Loucy (cell line): Measurements from ENCODE around the gene FGF3.

ENCODE experiments used
- H2AFZ ChIP-seq: fragments of 200-600 bp; sonication (generic); 2 replicates; pipeline ENCODE4 v1.6.0; 2016; ENCODE audit warnings: antibody characterized with exemption, mild to moderate bottlenecking, low read length, moderate library complexity
- H3F3A ChIP-seq: fragments of 200-600 bp; 2 replicates; pipeline ENCODE4 v1.6.0; 2016; ENCODE audit warnings: antibody characterized with exemption, low read depth, mild to moderate bottlenecking
- H3K27me3 ChIP-seq: fragments of 200-600 bp; sonication (generic); 2 replicates; pipeline ENCODE4 v1.6.1; 2014; ENCODE audit warnings: low read length, mild to moderate bottlenecking; ENCODE audit not compliant: insufficient read depth, poor library complexity, severe bottlenecking
- H3K36me3 ChIP-seq: fragments of 200-600 bp; sonication (generic); 2 replicates; pipeline ENCODE4 v1.6.1; 2016; ENCODE audit warnings: low read length; ENCODE audit not compliant: insufficient read depth
- H3K4me1 ChIP-seq: fragments of 200-600 bp; sonication (generic); 2 replicates; pipeline ENCODE4 v1.5.1; 2014; ENCODE audit warnings: low read length, mild to moderate bottlenecking; ENCODE audit not compliant: insufficient read depth, poor library complexity, severe bottlenecking
- H3K4me2 ChIP-seq: fragments of 200-600 bp; sonication (generic); 2 replicates; pipeline ENCODE4 v1.6.0; 2014; ENCODE audit warnings: antibody characterized with exemption, low read length, low read depth, mild to moderate bottlenecking; ENCODE audit not compliant: poor library complexity, severe bottlenecking
- H3K4me3 ChIP-seq: fragments of 200-600 bp; sonication (generic); 2 replicates; pipeline ENCODE4 v1.5.1; 2014; ENCODE audit warnings: low read length, mild to moderate bottlenecking, mixed read lengths; ENCODE audit not compliant: poor library complexity, severe bottlenecking
- H3K79me2 ChIP-seq: fragments of 200-600 bp; sonication (generic); 2 replicates; pipeline ENCODE4 v1.6.1; 2014; ENCODE audit warnings: low read length; ENCODE audit not compliant: insufficient read depth
- H3K9ac ChIP-seq: fragments of 200-600 bp; sonication (generic); 2 replicates; pipeline ENCODE4 v1.6.0; 2014; ENCODE audit warnings: mild to moderate bottlenecking, low read depth, low read length, moderate library complexity; ENCODE audit not compliant: poor library complexity, severe bottlenecking
- H3K9me2 ChIP-seq: fragments of 200-600 bp; sonication (generic); replicated peaks from 2 replicates; pipeline ENCODE4 v1.6.1; 2016; ENCODE audit warnings: low read depth, low read length, mixed read lengths
- H3K9me3 ChIP-seq: fragments of 200-600 bp; sonication (generic); 2 replicates; pipeline ENCODE4 v1.6.1; 2014; ENCODE audit warnings: mild to moderate bottlenecking, antibody characterized with exemption, low read length, low read depth; ENCODE audit not compliant: insufficient read depth
- H4K20me1 ChIP-seq: fragments of 200-600 bp; sonication (generic); 2 replicates; pipeline ENCODE4 v1.6.0; 2014; ENCODE audit warnings: antibody characterized with exemption, low read length, mild to moderate bottlenecking; ENCODE audit not compliant: insufficient read depth, poor library complexity, severe bottlenecking
- EZH2phosphoT487 ChIP-seq: fragments of 200-600 bp; IDR thresholded peaks from 2 replicates; pipeline ENCODE4 v1.6.1; 2018; ENCODE audit warnings: antibody characterized with exemption, mild to moderate bottlenecking, moderate library complexity, borderline replicate concordance
- TF ChIP-seq, protein P1 (sequence below): fragments of 200-600 bp; sonication (generic); conservative IDR thresholded peaks from 2 replicates; pipeline ENCODE4 v1.5.1; 2014; ENCODE audit warnings: mild to moderate bottlenecking, antibody characterized with exemption, low read length

The FGF3 gene

GRCh38 chr11:69797156-69797555, 22.1 kb downstream of the FGF3 start:
- Histone ChIP-seq H3K4me2 (no peak overlapping the region), H3K9me2 (no peaks in the 10 kb centered on the region), H3K4me3 (no peak overlapping the region), H3K9ac (no peak overlapping the region), H2AFZ (no peak overlapping the region), H3K9me3 (no peaks in the 10 kb centered on the region), H3F3A (no peaks in the 10 kb centered on the region), H3K4me1 (no peaks in the 10 kb centered on the region), H3K79me2 (no peaks in the 10 kb centered on the region), H3K36me3 (no peaks in the 10 kb centered on the region), H4K20me1 (no peaks in the 10 kb centered on the region), H3K27me3 (no peaks in the 10 kb centered on the region)
- TF ChIP-seq, protein P1, sequence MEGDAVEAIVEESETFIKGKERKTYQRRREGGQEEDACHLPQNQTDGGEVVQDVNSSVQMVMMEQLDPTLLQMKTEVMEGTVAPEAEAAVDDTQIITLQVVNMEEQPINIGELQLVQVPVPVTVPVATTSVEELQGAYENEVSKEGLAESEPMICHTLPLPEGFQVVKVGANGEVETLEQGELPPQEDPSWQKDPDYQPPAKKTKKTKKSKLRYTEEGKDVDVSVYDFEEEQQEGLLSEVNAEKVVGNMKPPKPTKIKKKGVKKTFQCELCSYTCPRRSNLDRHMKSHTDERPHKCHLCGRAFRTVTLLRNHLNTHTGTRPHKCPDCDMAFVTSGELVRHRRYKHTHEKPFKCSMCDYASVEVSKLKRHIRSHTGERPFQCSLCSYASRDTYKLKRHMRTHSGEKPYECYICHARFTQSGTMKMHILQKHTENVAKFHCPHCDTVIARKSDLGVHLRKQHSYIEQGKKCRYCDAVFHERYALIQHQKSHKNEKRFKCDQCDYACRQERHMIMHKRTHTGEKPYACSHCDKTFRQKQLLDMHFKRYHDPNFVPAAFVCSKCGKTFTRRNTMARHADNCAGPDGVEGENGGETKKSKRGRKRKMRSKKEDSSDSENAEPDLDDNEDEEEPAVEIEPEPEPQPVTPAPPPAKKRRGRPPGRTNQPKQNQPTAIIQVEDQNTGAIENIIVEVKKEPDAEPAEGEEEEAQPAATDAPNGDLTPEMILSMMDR, result no peak
- TF ChIP-seq EZH2phosphoT487, result no peak

- no peaks in the 10 kb centered on the region for H3K4me1 ChIP-seq
Measured at GRCh38 chr11:69796063-69796462, 23.2 kb downstream of the FGF3 start.

GRCh38 chr11:69791276-69792180, 27.7 kb downstream of the FGF3 start:
- no peaks in the 10 kb centered on the region for H3F3A ChIP-seq
- no peaks in the 10 kb centered on the region for H4K20me1 ChIP-seq
- H3K79me2 ChIP-seq, result no peaks in the 10 kb centered on the region
- H2AFZ ChIP-seq, result no peak overlapping the region
- H3K4me1 ChIP-seq, result no peaks in the 10 kb centered on the region
- no peaks in the 10 kb centered on the region for H3K36me3 ChIP-seq
- no peaks in the 10 kb centered on the region for H3K9me3 ChIP-seq
- no peak overlapping the region for H3K4me2 ChIP-seq
- no peaks in the 10 kb centered on the region for H3K27me3 ChIP-seq
- no peak overlapping the region for H3K4me3 ChIP-seq
- H3K9ac ChIP-seq, result no peak overlapping the region
- H3K9me2 ChIP-seq, result no peaks in the 10 kb centered on the region
- TF ChIP-seq, protein P1, result no peak
- no peak for TF ChIP-seq EZH2phosphoT487

More at GRCh38 chr11:69796063-69796462, 23.2 kb downstream of the FGF3 start:
- no peak overlapping the region for H3K4me3 ChIP-seq
- no peak overlapping the region for H2AFZ ChIP-seq
- no peaks in the 10 kb centered on the region for H3K9me3 ChIP-seq
- H3K79me2 ChIP-seq, result no peaks in the 10 kb centered on the region
- no peaks in the 10 kb centered on the region for H3K36me3 ChIP-seq
- no peak overlapping the region for H3K9ac ChIP-seq
- no peaks in the 10 kb centered on the region for H3K9me2 ChIP-seq
- H3K4me2 ChIP-seq, result no peak overlapping the region
- H3F3A ChIP-seq, result no peaks in the 10 kb centered on the region
- TF ChIP-seq EZH2phosphoT487, result no peak
- TF ChIP-seq, protein P1, result no peak
- H3K27me3 ChIP-seq, result no peaks in the 10 kb centered on the region
- H4K20me1 ChIP-seq, result no peaks in the 10 kb centered on the region
